Astrocyte of the spinal cord (primary cell): ENCODE results near the gene GIMAP1.

Experiments used
- DNase-seq: peaks from one replicate; pipeline ENCODE4 v3.0.0; 2011; ENCODE audit warnings: low read depth, low spot score
- H3K4me3 ChIP-seq: 2 replicates; pipeline ENCODE4 v1.5.1; 2011; ENCODE audit warnings: low read depth, mild to moderate bottlenecking, low read length, moderate library complexity
- in situ Hi-C: cut with HindIII; loops from 2 replicates; pipeline ENCODE4 v1.10.0; 2017; ENCODE audit warnings: low sequenced_read_pairs
- TF ChIP-seq, protein P1 (sequence below): IDR thresholded peaks from 2 replicates; pipeline ENCODE4 v1.5.1; 2012; ENCODE audit warnings: low read depth, mild to moderate bottlenecking, low read length, inconsistent platforms

GIMAP1 gene

DNA sequence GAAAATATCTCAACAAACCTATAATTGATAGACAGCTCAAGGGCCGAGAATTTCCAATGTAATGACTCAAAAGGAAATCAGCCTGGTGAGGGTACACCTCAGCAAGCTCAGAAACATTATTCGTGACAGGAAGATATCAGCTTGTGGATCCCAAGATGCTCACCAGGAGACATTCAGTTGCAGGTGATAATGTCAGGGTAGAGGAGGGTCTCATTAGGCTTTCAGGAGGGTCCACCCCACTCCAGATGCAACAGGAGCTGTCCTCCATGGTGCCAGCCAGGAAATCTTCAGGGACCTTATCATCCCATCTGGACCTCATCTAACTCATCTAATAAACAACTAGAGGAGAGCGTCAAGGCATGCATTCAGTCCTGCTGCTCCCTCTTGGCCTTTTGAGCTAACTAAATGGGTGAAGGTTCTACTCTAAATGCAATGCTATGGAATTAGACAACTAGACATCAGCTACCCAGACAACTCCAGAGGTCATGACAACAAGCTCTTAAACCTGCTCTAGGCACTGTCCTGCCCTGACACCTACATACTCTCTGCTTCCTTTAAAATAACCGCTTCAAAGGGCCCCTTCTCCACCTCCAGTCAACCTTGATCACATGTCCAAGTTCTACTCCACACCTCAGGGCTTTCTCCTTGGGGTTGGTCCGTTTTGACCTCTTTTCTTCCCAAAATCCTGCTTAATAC, 16.5 kb downstream of the GIMAP1 start:
- H3K4me3 ChIP-seq, result no peak overlapping the region
- in situ Hi-C loops, result no loop called here
- no peak for DNase-seq

DNA sequence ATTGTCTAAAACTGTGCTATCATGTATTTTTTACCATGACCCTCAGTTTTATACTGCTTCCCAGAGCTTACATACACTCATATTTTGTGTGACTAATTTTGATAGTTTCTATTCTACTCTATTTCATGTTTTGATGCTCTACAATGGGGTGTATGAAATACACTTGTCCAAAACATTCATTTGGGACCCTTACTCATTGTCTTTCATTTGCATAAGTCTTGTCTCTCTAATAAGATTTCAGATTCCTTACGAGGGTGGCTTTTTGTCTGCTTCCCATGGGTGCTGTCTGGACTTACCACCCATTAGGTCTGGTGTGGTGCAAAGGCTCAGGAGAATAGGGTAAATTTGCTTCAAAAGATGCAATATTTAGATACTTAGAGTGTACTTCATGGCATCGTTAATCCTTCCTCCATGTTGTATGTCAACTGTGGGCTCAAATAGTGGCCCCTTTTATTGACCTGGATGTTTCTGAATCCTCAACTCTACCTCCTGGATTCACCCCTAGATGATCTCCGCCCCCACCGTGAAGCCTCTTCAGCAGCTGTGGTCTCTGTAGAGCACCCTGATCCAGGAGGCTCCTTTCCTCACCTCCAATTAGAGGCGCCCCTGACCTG, 17.2 kb downstream of the GIMAP1 start:
- in situ Hi-C loops, result no loop called here
- TF ChIP-seq, protein P1, sequence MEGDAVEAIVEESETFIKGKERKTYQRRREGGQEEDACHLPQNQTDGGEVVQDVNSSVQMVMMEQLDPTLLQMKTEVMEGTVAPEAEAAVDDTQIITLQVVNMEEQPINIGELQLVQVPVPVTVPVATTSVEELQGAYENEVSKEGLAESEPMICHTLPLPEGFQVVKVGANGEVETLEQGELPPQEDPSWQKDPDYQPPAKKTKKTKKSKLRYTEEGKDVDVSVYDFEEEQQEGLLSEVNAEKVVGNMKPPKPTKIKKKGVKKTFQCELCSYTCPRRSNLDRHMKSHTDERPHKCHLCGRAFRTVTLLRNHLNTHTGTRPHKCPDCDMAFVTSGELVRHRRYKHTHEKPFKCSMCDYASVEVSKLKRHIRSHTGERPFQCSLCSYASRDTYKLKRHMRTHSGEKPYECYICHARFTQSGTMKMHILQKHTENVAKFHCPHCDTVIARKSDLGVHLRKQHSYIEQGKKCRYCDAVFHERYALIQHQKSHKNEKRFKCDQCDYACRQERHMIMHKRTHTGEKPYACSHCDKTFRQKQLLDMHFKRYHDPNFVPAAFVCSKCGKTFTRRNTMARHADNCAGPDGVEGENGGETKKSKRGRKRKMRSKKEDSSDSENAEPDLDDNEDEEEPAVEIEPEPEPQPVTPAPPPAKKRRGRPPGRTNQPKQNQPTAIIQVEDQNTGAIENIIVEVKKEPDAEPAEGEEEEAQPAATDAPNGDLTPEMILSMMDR, result no peak
- no peak for DNase-seq
- no peak overlapping the region for H3K4me3 ChIP-seq

More for the DNA sequence above, 16.5 kb downstream of the GIMAP1 start:
- TF ChIP-seq, protein P1, result no peak

DNA sequence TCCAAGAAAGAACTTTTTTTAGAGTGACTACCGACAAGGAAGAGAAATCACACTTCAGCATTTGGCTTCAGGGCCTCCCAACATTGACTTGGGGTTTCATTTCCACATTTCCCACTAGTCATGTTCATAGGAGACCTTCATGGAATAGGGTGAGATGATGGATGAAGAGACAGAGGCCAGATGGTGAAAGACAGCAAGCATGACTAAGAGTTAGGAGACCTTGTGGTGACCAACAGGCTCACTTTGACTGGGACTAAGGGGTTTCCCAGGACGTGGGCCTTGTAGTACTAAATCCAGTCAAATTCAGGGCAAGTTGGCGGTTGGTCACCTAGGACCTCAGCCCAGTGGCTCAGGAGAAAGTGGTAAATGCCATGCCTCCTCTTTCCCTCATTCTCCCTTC, 17.8 kb downstream of the GIMAP1 start:
- no peak for DNase-seq
- TF ChIP-seq, protein P1, result no peak
- in situ Hi-C loops, result no loop called here
- no peak overlapping the region for H3K4me3 ChIP-seq

DNA sequence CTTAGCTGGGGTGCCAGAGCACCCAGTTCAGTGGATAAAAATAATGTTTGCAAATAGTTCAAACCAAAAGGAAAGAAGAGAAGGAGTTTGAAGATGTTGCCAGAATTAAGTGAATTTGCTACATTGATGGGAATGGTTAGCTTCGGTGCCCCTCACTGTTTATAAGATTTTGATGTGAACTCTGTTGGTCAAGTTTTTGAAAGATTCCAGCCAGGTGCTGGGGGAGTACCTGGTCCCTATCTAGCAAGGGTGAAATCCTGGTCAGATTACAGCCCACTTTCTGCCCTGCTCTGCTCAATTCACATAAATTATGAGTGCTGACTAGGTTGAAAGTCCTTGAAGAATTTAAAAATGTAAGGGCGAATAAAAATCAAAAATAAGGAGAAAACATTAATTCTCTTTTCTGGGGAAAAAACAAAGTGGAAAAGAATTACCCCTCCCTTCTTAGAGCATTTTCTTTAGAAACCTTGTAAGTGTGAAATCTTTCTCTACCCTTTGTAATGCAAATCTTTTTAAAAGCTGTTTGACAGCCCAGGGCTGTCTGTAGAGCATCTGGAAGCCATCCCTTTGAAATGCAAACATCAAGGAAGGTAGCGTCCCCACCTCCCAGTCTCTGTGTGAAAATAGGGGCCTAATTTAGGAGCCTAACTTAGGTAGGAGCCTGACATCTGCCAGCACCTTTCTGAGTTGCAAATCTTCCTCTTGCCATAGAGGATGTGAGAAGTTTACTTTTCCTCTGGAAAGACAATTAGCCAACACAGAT, 19.4 kb downstream of the GIMAP1 start:
- H3K4me3 ChIP-seq, result no peak overlapping the region
- TF ChIP-seq, protein P1, result no peak
- in situ Hi-C loops, result no loop called here
- no peak for DNase-seq

DNA sequence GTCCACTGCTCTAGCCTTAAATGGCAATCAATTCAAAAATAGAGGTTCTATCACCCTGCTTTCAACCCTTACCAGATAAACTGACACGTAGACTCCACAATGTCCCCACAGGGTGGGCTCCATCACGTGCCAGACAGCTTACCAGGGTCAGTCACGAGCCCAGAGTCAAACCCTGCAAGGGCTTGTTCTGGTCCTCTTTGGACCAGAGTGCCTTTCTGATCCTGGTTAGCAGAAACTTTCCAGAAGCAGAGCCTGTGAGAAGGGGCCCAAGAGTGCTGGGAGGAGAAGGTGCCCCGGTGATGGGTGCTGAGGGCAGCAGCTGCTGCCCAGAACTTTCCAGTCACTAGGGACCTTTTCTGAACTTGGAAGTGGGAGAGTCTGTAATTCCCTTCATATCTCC, 20.5 kb downstream of the GIMAP1 start:
- in situ Hi-C loops, result no loop called here
- TF ChIP-seq, protein P1, result no peak
- no peak overlapping the region for H3K4me3 ChIP-seq
- no peak for DNase-seq

DNA sequence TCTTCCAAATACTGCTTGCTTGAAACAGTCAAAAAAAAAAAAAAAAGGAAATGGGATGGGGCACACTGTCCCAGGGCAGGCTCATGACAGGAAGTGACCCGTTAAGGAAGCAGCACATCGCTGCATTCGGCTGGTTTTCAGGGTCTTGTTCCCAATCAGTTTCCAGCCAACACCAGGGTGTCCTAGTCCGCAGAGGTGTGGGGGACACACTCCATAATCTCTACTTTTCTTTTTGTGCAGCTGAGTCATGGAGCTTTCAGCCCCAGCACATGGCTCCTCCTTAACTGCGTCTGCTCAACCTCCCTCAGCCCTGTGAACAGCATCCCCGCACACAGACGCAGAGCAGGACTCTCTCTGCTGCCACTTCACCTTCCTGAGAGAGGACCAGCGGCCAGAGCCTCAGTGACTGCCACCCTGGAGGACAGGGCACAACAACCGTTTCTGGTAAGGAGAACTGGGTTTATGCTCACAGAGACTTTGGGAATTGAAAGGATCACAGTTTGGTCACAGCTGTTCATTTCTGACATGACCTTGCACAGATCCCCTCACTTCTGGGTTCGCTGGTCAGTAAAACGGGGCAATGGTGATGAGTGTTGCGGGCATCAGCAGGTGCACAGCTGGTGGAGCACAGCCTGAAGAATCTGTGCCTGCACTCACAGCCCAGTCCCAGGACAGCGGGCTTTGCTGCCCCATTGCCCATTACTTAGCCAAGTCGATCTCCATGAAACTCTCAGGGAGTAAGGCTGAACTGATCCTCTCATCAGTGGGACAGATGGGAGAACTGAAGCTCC, 21.0 kb downstream of the GIMAP1 start, which contains the start of gene GIMAP5:
Gene GIMAP5 (plus strand): TSS at position 154 of the 791 bp plus-strand sequence. CDS start 3,467 bp downstream, outside the sequence.
- in situ Hi-C loops, result no loop called here
- TF ChIP-seq, protein P1, result no peak
- H3K4me3 ChIP-seq, result no peak within 1 kb of the TSS
- DNase-seq, result no peak
